ENCODE results near the gene EDN1.
"Not testable (repeated sequence)": the region's sequence is repeated elsewhere in the genome, so short reads cannot be mapped to it uniquely, and the experiment has no call there.

EDN1 gene

GRCh38 chr6:12324099-12324498, 33.9 kb downstream of the EDN1 start:
- no peak for DNase-seq (ENCODE audit: low read depth in 1 of 2, low spot score in 1 of 2)

GRCh38 chr6:12324748-12325147, 34.6 kb downstream of the EDN1 start:
- no peak for DNase-seq (ENCODE audit: low read depth in 1 of 2, low spot score in 1 of 2)

DNA sequence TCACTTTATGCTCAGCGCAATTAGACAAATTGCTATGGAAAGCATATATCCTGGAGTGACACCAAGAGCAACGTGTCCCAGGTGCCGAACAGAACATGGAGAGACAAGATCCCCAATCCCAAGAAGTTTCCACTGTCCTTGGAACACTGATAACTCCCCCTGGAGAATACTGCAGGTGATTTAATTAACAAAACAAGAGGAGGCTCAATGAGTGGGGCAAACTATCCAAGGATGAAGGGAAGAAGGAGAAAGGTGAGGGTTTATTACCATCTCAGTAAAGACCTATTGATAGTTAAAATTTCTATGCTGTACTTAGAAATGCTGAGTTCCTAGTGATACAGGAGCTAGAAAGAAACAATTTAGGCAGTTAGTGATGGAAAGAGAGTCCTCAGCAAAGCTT, 35.7 kb downstream of the EDN1 start:
- DNase-seq (ENCODE audit: low read depth in 1 of 2, low spot score in 1 of 2): no peak

DNA sequence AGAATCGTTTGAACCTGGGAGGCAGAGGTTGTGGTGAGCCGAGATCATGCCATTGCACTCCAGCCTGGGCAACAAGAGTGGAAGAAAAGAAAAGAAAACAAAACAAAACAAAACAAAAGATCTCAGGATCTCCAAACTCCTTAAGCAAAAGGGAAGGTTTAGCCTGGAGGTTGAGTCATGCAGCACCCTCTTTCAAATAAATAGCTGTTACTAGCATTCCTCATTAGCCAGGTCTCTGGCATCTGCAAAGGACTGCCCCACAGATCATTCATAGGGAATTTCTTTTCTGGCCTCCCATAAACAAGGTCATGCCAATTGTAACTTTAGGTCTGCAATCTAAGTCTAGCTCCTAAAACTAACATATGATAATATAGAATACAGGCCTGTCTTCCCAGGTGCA, 37.2 kb downstream of the EDN1 start:
- DNase-seq (ENCODE audit: low read depth in 1 of 2, low spot score in 1 of 2): no peak

GRCh38 chr6:12327988-12328387, 37.8 kb downstream of the EDN1 start:
- no peak for DNase-seq (ENCODE audit: low read depth in 1 of 2, low spot score in 1 of 2)

- no peak for DNase-seq (ENCODE audit: low read depth in 1 of 2, low spot score in 1 of 2)
These were observed 38.5 kb downstream of the EDN1 start for GRCh38 chr6:12328701-12329100.

- DNase-seq (ENCODE audit: low read depth in 1 of 2, low spot score in 1 of 2): no peak
These were observed 41.3 kb downstream of the EDN1 start for GRCh38 chr6:12331474-12331873.

- DNase-seq (ENCODE audit: low read depth in 1 of 2, low spot score in 1 of 2): no peak
These were observed 42.0 kb downstream of the EDN1 start for GRCh38 chr6:12331951-12332749.

DNA sequence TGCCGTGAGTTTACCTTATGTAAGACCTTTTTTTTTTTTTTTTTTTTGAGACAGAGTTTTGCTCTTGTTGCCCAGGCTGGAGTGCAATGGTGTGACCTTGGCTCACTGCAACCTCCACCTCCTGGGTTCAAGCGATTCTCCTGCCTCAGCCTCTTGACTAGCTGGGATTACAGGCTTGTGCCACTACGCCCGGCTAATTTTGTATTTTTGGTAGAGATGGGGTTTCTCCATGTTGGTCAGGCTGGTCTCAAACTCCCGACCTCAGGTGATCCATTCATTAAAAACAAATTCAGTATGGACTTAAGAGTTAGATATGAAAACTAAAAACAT, 42.6 kb downstream of the EDN1 start:
- DNase-seq (ENCODE audit: low read depth in 1 of 2, low spot score in 1 of 2): not testable (repeated sequence)

- no peak for DNase-seq (ENCODE audit: low read depth in 1 of 2, low spot score in 1 of 2)
These were observed 43.0 kb downstream of the EDN1 start for GRCh38 chr6:12333128-12333527.

DNA sequence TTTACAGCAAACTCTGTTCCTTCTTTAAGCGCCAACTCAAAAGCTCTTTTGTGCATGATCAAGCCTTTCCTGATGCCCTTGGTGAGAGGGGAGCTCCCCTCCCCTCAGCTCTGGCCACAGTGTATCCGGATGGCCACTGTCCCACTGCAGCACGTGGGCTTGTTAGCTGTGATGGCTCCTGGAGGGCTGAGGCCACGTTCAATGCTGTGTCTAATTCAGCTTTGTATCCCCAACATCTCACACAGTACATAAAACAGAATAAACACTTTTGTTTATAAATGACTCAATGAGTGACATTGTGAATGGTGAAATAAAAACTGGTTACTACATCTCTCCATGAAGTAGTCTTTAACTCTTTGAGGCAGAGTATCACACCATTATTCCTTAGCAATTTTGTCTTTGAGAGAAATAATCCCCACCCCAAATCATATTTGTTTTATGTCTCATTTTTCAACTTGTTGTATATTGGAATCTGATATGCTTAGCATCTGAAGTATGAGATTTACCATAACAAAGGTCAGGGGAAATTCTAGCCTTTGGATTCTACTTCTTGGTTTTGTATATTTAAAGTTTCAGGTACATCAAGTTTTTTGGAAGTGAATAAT, 44.5 kb downstream of the EDN1 start:
- no peak for DNase-seq (ENCODE audit: low read depth in 1 of 2, low spot score in 1 of 2)

- no peak for DNase-seq (ENCODE audit: low read depth in 1 of 2, low spot score in 1 of 2)
These were observed 45.0 kb downstream of the EDN1 start for GRCh38 chr6:12335131-12335527.

GRCh38 chr6:12335717-12336116, 45.6 kb downstream of the EDN1 start:
- no peak for DNase-seq (ENCODE audit: low read depth in 1 of 2, low spot score in 1 of 2)

- DNase-seq (ENCODE audit: low read depth in 1 of 2, low spot score in 1 of 2): no peak
These were observed 46.2 kb downstream of the EDN1 start for GRCh38 chr6:12336121-12336971.

DNA sequence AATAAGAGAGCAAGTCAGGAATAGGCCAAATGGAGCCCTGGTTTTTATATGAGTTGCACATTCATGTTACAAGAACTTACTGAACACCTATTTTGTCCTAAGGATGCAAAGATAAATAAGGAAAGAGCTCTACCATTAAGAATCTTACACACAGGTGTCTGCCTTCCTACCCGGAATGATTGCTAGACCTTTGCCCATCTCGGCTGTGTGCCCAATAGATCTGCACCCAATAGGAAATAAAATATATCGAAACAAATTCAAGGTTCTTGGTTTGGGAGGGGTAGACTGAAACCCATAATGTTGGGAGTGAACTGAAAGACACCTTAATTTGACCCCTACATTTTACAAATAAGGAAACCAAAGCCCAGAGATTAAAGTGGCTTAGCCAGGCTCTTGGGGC, 48.9 kb downstream of the EDN1 start:
- no peak for DNase-seq (ENCODE audit: low read depth in 1 of 2, low spot score in 1 of 2)

DNA sequence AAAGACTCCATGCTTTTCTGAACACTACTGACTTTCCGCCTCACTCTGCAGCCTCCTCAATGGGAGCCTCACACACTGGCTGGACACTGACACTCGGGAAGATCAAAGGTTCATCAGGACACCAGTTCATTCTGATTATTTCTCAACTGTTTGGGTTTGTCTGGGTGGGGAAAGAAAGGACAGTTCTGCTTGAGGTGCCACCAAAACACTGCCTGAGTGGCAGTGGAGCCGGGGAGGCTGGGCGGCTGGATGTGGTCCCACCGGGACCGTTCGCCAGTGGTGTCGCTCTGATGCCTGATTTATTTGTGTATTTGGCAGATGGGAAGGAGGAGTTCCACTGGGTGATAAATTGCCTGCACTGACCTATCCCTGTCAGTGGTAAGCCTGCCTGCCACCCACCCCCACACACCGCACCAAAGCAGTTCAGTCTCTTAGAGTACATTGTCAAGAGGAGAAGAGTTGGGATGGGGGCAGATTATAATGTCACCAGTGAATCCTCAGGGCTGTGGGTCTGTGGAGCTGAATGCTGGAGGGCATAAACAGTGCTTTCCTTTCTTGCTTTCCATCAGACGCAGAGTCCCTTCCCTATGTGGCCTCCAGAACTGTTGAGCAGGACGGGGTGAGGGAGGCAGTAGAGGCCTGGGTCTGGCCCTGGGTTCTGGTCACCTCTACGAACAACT, 49.8 kb downstream of the EDN1 start:
- no peak for DNase-seq (ENCODE audit: low read depth in 1 of 2, low spot score in 1 of 2)

DNA sequence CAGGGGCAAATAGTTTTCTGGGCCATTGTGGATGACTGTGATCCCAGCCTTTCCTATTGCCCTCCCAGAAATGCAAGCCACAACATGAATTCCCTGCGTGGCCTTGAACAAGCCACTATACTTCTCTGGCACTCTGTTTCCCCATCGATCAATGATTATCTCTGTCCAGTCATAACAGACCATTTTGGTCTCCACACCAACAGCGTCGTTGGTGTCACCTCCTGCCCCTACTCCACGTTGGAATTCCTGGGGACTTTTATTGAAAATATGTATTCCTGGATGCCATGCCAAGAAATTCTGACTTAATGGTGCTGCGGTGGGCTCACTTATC, 50.3 kb downstream of the EDN1 start:
- no peak for DNase-seq (ENCODE audit: low read depth in 1 of 2, low spot score in 1 of 2)

DNA sequence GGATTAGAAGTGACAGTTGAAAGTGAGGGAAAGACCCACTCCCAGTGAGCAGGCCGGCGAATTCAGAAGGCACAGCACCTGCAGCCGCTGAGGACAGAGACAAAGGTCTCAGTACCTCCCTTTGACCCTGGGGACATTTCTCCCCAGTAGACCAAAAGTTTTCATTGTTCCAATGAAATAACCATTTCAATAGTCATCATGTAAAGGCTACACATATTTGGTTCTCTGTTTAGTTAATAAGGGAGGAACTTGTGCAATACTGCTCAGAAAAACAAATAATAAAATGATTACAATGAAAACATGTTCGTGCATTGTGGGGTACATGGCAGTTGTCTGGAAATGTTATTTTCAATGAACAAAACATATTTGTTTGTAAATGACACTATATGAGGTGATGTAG, 52.5 kb downstream of the EDN1 start:
- DNase-seq (ENCODE audit: low read depth in 1 of 2, low spot score in 1 of 2): no peak

- no peak for DNase-seq (ENCODE audit: low read depth in 1 of 2, low spot score in 1 of 2)
These were observed 52.9 kb downstream of the EDN1 start for GRCh38 chr6:12343122-12343439.

DNA sequence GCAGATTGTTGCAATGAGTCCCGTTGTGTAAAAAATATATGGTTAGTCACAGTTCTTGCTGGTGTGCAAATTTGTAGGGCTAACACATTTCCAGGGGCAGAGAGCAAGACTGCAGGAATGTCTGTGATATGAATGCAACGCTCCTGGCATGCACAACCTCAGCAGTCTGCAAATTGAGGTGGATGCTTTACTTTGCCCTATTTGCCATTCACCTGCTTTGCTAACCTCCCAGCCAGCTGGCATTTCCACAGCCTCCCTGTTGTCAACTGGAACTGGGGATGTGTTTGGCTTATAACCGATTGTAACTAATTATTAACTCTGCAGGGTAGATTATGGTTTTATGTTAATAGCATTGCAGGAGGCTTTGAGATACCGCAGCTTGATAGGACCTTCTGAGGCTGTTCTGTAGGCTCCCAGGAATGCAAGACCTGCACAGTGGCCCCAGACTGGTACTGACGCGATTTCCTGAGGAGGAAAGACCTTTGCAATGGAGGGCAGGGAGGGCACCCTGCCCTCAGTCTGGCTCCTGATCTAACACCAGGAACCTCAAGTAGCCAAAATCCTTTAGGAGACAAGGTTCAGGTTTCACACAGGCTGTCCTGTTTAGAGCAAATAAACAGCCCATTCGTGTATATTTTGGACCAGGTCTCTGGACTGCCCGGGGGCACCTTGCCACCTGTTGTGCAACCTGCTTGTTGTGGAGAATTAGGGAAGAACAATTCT, 53.4 kb downstream of the EDN1 start:
- DNase-seq (ENCODE audit: low read depth in 1 of 2, low spot score in 1 of 2): no peak

DNA sequence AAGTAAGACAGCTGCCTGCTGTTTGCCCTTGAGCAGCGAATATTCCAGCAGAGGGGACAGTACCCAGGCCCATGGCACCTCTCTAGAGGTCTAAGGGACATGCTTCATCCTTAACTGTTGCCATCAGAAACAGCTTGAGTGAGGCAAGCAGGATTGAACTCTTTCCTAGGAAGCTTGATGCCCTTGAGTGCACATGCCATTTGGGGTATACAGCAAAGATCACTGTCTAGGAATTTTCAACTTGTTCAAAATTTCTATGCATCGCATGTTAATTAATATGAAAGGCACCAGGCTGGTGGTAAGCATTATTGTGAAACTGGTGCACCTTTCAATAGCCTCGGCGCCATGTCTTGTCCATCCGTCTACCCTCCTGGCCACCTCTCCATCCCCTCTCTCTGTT, 54.1 kb downstream of the EDN1 start:
- no peak for DNase-seq (ENCODE audit: low read depth in 1 of 2, low spot score in 1 of 2)

Measured in activated T-helper 1 cell treated with anti-CD3 and anti-CD28 coated beads, Interleukin-2, amount 50 U/mL, for 16 hours (primary cell).